Astrocyte of the cerebellum (primary cell): ENCODE measurements around the gene ADISSP.

ENCODE experiments used
- DNase-seq: peaks from one replicate; pipeline ENCODE4 v3.0.0-alpha.2; 2011; ENCODE audit warnings: low read depth
- H3K4me3 ChIP-seq: 2 replicates; pipeline ENCODE4 v1.5.1; 2011; ENCODE audit warnings: mild to moderate bottlenecking, low read depth, low read length, moderate library complexity
- in situ Hi-C: cut with HindIII; loops from 2 replicates; pipeline ENCODE4 v1.10.0; 2017; ENCODE audit warnings: low sequenced_read_pairs
- TF ChIP-seq, protein P1 (sequence below): IDR thresholded peaks from 2 replicates; pipeline ENCODE4 v1.5.1; 2012; ENCODE audit warnings: low read length, low read depth, moderate library complexity, mild to moderate bottlenecking; ENCODE audit errors: missing control alignments

ADISSP gene

DNA sequence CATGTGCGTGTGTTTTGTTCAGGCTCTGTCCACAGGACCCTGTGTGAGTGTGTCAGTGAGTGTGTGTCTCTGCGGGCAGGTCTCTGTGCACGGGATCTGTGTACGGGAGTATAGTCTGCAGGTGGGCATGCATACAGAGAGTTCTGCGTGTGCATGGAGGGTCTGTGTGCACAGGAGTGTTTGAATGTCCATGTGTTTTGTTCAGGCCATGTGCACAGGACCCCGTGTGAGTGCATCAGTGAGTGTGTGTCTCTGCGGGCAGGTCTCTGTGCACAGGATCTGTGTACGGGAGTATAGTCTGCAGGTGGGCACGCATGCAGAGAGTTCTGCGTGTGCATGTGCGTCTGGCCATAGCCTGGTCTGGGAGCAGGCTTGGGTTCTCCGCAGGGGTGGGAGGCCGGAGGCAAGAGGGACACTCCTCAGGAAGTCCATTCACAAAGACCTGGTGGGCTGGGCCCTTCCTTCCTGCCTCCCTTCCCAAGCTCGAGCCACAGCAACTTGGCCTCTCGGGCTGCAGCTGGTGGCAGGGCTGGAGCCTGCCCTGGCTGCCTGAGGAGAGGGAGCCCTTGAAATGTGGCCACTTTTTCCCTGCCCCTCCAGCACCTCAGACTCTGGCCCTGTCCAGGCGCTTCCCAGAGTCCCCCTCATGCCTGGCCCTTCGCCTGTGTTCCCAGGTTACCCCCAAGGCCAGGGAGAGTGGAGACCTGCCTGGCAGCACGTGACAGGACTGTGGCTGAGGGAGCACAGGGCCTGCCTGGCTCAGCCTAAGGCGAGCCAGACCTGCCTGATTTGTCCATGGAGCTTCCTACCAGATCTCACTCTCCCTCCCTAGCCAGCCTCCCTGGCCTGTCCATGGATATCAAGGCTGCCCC lies 28.3 kb downstream of the ADISSP start:
- in situ Hi-C loops = no loop called here
- no peak for DNase-seq
- TF ChIP-seq, protein P1, sequence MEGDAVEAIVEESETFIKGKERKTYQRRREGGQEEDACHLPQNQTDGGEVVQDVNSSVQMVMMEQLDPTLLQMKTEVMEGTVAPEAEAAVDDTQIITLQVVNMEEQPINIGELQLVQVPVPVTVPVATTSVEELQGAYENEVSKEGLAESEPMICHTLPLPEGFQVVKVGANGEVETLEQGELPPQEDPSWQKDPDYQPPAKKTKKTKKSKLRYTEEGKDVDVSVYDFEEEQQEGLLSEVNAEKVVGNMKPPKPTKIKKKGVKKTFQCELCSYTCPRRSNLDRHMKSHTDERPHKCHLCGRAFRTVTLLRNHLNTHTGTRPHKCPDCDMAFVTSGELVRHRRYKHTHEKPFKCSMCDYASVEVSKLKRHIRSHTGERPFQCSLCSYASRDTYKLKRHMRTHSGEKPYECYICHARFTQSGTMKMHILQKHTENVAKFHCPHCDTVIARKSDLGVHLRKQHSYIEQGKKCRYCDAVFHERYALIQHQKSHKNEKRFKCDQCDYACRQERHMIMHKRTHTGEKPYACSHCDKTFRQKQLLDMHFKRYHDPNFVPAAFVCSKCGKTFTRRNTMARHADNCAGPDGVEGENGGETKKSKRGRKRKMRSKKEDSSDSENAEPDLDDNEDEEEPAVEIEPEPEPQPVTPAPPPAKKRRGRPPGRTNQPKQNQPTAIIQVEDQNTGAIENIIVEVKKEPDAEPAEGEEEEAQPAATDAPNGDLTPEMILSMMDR = no peak
- H3K4me3 ChIP-seq = no peak overlapping the region

DNA sequence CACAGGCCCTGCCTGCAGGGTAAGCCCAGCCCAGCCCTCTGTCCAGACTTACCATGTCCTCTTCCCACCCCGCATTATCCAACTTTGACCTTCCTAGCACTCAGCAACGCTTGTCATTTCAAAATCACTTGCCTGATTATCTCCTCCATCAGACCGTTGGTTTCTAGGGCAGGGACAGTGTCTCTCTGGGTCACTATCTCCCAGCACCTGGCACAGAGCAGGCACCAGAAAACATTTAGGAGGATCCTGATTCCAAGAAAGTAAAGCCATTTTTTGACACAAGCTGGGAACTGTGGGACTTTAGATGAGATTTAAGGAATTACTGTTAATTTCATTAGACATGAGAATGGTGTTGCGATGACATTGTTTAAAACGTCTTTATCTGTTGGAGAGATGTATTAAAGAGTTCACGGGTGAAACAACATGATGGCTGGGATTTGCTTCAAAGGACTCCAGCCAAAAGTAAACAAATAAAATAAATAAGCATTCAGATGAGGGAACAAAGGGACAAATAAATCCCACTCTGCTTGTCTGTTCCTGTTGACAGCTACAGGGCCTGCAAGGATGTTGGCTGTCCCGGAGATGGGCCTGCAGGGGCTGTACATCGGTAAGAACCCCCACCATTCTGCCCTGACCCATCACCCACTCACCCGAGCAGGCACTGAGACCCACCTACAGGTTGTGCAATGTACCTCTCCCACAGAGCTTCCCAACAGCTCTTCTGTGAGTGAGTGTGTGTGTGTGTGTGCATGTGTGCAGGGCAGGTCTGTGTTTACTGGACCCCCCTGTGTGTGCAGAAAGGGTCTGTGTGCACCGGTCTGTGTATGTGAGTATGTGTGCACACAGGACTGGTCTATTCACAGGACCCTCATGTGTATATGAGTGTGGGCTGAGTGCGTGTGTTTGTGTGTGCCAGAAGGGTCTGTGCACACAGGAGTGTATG lies 29.2 kb downstream of the ADISSP start:
- TF ChIP-seq, protein P1 = no peak
- DNase-seq = no peak
- in situ Hi-C loops = no loop called here
- no peak overlapping the region for H3K4me3 ChIP-seq

DNA sequence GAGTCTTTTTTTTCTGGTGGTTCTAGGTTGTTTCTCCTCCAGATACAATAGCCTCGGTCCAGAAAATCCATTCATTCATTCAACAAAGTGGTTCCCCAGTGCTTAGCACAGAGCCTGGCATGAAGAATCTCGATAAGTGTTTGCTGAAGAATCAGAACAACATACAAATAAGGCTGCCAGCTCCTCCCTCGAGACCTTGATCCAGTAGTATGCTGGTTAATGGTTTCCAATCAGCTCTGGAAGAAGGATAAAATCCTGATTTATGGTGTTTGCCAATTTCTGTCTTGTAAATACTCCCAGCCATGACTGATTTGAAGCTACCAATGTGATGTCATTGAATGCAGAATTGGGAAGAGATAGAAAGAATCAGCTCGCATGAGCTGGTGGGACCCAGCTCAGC lies 31.8 kb downstream of the ADISSP start:
- in situ Hi-C loops = no loop called here
- TF ChIP-seq, protein P1 = no peak
- no peak for DNase-seq
- no peak overlapping the region for H3K4me3 ChIP-seq

DNA sequence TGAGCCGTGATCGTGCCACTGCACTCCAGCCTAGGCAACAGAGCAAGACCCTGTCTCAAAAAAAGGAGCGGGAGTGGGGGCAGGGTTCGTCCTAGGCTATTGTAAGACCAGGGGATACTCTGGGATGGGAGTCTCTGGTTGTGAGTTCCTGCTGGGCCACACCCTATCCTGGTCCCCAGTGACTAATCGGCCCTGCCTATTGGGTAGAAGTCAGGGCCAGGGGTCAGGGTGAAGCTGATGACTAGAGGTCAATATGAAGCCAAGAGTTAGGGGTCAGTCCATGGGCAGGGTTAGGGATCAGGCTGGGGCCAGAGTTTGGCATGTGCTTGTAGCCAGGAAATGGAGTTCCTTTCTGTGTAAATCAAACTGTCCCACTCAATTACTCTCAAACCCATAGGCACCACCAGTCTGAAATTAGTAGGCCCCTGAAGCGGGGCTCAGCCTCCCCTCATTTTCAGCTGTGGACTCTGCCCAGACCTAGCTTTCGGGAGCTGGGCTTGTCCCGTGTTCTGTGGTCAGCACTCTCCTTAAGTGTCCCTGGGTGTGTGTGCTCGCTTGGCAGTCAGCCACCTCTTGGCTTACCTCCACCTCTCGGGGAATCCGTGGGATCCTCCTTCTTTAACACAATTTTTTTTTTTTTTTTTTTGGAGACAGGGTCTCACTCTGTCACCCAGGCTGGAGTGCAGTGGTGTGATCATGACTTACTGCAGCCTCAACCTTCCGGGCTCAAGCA lies 33.3 kb downstream of the ADISSP start:
- H3K4me3 ChIP-seq = no peak overlapping the region
- in situ Hi-C loops = no loop called here
- TF ChIP-seq, protein P1 = no peak
- no peak for DNase-seq

DNA sequence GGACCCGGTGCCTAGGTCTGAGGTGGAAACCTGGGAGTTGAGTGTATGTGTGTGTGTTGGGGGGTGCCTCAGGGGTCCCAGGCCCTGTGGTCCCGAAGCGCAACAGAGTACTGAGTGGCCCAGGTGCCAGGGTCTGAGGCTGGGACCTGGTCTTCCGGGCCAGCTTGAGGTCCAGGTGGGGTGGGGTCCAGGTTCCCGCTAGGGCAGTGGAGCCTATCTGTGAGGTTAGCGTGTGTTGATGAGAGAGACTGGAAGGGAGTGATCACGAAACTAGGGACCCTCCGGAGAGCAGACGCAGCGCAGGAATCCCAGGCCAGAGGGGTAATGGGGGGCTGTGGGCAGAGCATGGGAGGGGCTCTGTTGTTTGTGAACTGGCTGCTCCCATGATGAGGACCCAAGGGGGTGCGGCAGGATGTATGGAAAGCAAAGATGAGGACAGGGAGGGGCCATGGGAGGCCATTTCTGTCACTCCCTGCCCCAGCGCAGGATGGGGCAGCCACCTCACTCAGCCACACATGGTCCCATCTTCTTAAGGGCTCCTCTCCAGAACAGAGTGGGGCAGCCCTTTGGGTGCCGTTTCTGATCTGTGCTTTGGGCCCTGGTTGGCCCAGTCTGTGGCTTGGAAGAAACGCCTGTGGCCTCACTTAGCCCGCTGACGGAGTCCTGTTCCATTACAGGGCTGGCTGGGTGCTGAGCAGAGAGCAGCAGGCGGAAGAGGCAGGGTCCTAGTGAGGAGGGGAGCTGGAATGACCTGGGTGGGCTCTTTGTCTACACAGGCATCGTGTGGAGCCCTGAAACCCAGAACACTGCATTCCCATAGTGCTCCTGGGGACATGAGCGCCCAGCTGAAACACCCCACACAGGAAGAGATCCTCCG lies 34.2 kb downstream of the ADISSP start:
- TF ChIP-seq, protein P1 = no peak
- in situ Hi-C loops = no loop called here
- no peak overlapping the region for H3K4me3 ChIP-seq
- DNase-seq = no peak
